Astrocyte (in vitro differentiated cells and primary cell): ENCODE results near the gene RHOC.

Experiments used
- CTCF ChIP-seq: IDR thresholded peaks from 2 replicates; pipeline ENCODE4 v1.5.1; 2011; ENCODE audit warnings: low read depth, mild to moderate bottlenecking, inconsistent platforms, low read length, moderate library complexity; ENCODE audit not compliant: insufficient read depth
- EZH2 ChIP-seq: IDR thresholded peaks from 2 replicates; pipeline ENCODE4 v1.6.1; 2012; ENCODE audit warnings: mild to moderate bottlenecking, low read length, inconsistent platforms; ENCODE audit not compliant: insufficient read depth

GRCh38 chr1:112686417-112686816 is 20.5 kb downstream of the RHOC start:
- no peak for TF ChIP-seq CTCF
- no peak for TF ChIP-seq EZH2
